ENCODE data around the gene CSKMT. TPM values are rescaled to one million over a fixed set of nuclear protein-coding genes. Genes with fewer than 3 reads are reported as not detected.

Gene CSKMT
- total RNA-seq, 1 donor from 2014 or later = 21.3 TPM

DNA sequence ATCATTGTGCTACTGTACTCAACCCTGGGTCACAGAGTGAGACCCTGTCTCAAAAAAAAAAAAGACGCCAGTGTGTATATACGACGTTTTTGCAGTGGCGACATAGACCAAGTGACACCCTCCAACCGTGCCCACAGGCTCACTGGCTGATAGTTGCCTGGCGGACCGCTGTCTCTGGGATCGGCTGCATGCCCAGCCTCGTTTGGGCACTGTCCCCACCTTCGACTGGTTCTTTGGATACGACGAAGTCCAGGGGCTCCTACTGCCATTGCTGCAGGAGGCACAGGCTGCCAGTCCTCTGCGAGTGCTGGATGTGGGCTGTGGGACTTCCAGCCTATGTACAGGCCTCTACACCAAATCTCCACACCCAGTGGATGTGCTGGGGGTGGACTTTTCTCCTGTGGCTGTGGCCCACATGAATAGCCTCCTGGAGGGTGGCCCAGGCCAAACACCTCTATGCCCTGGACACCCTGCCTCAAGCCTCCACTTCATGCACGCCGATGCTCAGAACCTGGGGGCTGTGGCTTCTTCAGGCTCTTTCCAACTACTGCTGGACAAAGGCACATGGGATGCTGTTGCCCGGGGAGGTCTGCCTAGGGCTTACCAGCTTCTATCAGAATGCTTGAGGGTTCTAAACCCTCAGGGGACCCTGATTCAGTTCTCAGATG is 1.3 kb downstream of the CSKMT start:
- no peak for TF ChIP-seq CTCF (IDR thresholded peaks at IDR 0.05; ENCODE audit: insufficient read depth, low read length, severe bottlenecking)
- no peaks in the 10 kb centered on the region for H3K27me3 ChIP-seq (ENCODE audit: control insufficient read depth, insufficient read depth, low read length)
- H3K36me3 ChIP-seq (ENCODE audit: control insufficient read depth, insufficient read depth, low read length) = peaks cover 12% of the 10 kb centered on the region
- FAIRE-seq (no peak), DNase-seq (ENCODE audit: low read depth) (no peak)
- H3K4me3 ChIP-seq (ENCODE audit: low read depth, low read length) = peak overlapping the region; percentile 80

- DNase-seq (ENCODE audit: low read depth) (no peak), FAIRE-seq (no peak)
- TF ChIP-seq CTCF (IDR thresholded peaks at IDR 0.05; ENCODE audit: insufficient read depth, low read length, severe bottlenecking) = no peak
- Histone ChIP-seq H3K36me3 (ENCODE audit: control insufficient read depth, insufficient read depth, low read length) (peaks cover 12% of the 10 kb centered on the region), H3K27me3 (ENCODE audit: control insufficient read depth, insufficient read depth, low read length) (no peaks in the 10 kb centered on the region), H3K4me3 (ENCODE audit: low read depth, low read length) (no peak overlapping the region)
Measured at GRCh38 chr11:62667460-62667859, 2.3 kb downstream of the CSKMT start.

- no peak overlapping the region for H3K4me3 ChIP-seq (ENCODE audit: low read depth, low read length)
- H3K36me3 ChIP-seq (ENCODE audit: control insufficient read depth, insufficient read depth, low read length) = peaks cover 9% of the 10 kb centered on the region
- DNase-seq (ENCODE audit: low read depth) = no peak
- no peak for TF ChIP-seq CTCF (IDR thresholded peaks at IDR 0.05; ENCODE audit: insufficient read depth, low read length, severe bottlenecking)
- no peak for FAIRE-seq
- H3K27me3 ChIP-seq (ENCODE audit: control insufficient read depth, insufficient read depth, low read length) = no peaks in the 10 kb centered on the region
Measured at GRCh38 chr11:62669420-62670161, 4.5 kb downstream of the CSKMT start.

GRCh38 chr11:62671236-62671607 is 6.1 kb downstream of the CSKMT start:
- no peak for TF ChIP-seq CTCF (IDR thresholded peaks at IDR 0.05; ENCODE audit: insufficient read depth, low read length, severe bottlenecking)
- H3K4me3 ChIP-seq (ENCODE audit: low read depth, low read length) = peak overlapping the region; percentile 87
- peaks cover 8% of the 10 kb centered on the region for H3K36me3 ChIP-seq (ENCODE audit: control insufficient read depth, insufficient read depth, low read length)
- FAIRE-seq = no peak
- H3K27me3 ChIP-seq (ENCODE audit: control insufficient read depth, insufficient read depth, low read length) = no peaks in the 10 kb centered on the region
- DNase-seq (ENCODE audit: low read depth) = no peak

DNA sequence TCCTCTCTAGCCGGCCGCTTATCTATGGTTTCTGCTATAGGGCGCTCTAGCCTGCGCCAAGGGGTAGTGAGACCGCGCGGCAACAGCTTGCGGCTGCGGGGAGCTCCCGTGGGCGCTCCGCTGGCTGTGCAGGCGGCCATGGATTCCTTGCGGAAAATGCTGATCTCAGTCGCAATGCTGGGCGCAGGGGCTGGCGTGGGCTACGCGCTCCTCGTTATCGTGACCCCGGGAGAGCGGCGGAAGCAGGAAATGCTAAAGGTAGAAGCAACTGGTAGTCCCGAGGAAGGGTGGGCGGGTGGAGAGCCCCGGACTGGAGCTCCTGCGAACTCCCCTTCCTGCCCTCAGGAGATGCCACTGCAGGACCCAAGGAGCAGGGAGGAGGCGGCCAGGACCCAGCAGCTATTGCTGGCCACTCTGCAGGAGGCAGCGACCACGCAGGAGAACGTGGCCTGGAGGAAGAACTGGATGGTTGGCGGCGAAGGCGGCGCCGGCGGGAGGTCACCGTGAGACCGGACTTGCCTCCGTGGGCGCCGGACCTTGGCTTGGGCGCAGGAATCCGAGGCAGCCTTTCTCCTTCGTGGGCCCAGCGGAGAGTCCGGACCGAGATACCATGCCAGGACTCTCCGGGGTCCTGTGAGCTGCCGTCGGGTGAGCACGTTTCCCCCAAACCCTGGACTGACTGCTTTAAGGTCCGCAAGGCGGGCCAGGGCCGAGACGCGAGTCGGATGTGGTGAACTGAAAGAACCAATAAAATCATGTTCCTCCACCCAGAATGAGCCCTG is 6.7 kb downstream of the CSKMT start, which contains the start of the genes LBHD1 and UQCC3:
Gene LBHD1 (minus strand): TSS at position 660 of the 782 bp plus-strand sequence. CDS start 2,236 bp downstream, outside the sequence.
Gene UQCC3 (plus strand): TSS at position 66 of the 782 bp plus-strand sequence. CDS start 73 bp downstream, at position 139.
- Histone ChIP-seq H3K4me3 (ENCODE audit: low read depth, low read length) (peak within 1 kb of the TSS; percentile 87), H3K36me3 (ENCODE audit: control insufficient read depth, insufficient read depth, low read length) (peaks cover 4% of the 10 kb centered on the region), H3K27me3 (ENCODE audit: control insufficient read depth, insufficient read depth, low read length) (no peaks in the 10 kb centered on the region)
- no peak for FAIRE-seq
- peak; percentile 74 for DNase-seq (ENCODE audit: low read depth)
- TF ChIP-seq CTCF (IDR thresholded peaks at IDR 0.05; ENCODE audit: insufficient read depth, low read length, severe bottlenecking) = no peak

All from bronchial epithelial cell (primary cell).